ENCODE results near the gene ICE2. TPM values are rescaled to one million over a fixed set of nuclear protein-coding genes. Genes with fewer than 3 reads are reported as not detected.

ICE2 gene
- polyA plus RNA-seq, 1 of the 3 experiments (the other 2 are of a cell fraction), result 19.0 TPM

DNA sequence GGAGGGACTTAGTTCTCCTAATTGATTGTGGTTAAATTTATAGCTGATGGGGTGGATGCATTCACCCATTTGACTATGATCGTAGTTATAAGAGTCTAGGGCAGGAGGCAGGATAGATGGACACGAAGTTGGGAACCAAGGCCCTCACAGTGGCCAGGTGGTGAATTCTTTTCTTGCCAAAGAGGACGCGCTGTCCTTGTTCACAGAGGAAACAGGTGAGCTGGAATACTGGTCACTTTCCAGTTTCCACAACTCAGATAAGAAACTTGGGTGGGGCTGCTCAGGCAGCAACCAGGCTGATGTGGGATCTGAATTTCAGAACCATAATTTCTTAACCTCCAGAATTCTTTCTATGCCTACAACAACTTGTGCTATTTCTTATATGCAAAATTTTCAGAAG lies 34.0 kb upstream of the ICE2 start:
- TF ChIP-seq, protein P1, sequence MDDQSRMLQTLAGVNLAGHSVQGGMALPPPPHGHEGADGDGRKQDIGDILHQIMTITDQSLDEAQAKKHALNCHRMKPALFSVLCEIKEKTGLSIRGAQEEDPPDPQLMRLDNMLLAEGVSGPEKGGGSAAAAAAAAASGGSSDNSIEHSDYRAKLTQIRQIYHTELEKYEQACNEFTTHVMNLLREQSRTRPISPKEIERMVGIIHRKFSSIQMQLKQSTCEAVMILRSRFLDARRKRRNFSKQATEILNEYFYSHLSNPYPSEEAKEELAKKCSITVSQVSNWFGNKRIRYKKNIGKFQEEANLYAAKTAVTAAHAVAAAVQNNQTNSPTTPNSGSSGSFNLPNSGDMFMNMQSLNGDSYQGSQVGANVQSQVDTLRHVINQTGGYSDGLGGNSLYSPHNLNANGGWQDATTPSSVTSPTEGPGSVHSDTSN (IDR thresholded peaks at IDR 0.05), result no peak
- TF ChIP-seq EZH2phosphoT487 (IDR thresholded peaks at IDR 0.05; ENCODE audit: borderline replicate concordance, low read depth) (no peak), MEF2A (IDR thresholded peaks at IDR 0.05; ENCODE audit: borderline replicate concordance, low read depth) (no peak), NFIC (IDR thresholded peaks at IDR 0.05; ENCODE audit: borderline replicate concordance) (no peak), EP300 (IDR thresholded peaks at IDR 0.05; ENCODE audit: borderline replicate concordance in 1 of 2, low read depth in 1 of 2, low read length in 1 of 2) (no peak), NRF1 (IDR thresholded peaks at IDR 0.05; ENCODE audit: low read depth, low read length) (no peak), CHD2 (IDR thresholded peaks at IDR 0.05; ENCODE audit: low read length, partially characterized antibody) (no peak), ELF1 (IDR thresholded peaks at IDR 0.05) (no peak), SMC3 (IDR thresholded peaks at IDR 0.05; ENCODE audit: low read depth, low read length) (no peak)
- TF ChIP-seq, protein P2, sequence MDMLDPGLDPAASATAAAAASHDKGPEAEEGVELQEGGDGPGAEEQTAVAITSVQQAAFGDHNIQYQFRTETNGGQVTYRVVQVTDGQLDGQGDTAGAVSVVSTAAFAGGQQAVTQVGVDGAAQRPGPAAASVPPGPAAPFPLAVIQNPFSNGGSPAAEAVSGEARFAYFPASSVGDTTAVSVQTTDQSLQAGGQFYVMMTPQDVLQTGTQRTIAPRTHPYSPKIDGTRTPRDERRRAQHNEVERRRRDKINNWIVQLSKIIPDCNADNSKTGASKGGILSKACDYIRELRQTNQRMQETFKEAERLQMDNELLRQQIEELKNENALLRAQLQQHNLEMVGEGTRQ (IDR thresholded peaks at IDR 0.05; ENCODE audit: borderline replicate concordance, low read depth, low read length), result no peak

DNA sequence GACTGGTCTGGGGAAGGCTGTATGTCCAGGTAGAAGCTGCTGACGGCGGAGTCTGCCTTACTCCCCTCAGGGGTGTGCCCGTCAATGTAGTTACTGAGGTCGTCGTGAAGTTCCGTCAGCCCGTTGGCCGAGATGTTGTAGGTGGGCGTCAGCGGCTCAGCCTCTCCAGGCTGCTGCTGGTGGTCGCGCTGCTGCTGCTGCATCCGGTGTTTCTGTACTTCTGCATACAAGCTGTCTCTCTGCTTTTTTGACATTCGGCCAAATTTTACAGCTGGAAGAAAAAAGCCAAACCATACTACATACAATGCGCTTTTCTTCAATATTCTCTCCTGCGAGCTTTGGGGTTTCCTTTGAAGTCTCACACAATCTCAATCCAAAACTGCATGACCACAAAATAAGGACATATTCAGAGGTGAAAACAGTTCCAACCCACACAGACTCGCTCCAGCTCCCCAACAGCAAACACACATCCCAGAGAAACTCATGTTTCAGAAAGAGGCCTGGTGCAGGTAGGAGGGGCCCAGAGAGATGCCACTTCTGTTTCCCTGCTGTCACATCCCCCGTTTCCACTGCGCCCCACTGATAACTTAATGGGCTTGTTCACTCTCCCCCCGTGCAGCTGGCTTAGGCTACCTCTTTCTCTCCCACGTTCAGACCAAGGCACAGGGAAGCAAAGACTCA lies 32.5 kb upstream of the ICE2 start:
- 84% methylated on average over 19 of the region's 21 CpGs for WGBS (ENCODE audit: low lambda C conversion rate)
- Histone ChIP-seq H3K4me1 (ENCODE audit: control insufficient read depth in 1 of 2, insufficient read depth in 2 of 2, low read depth in 1 of 2, low read length in 1 of 2) (peaks cover 0 to 2% of the 10 kb centered on the region in 2 experiments; a peak in 1 of 4 replicates), H3K4me2 (no peak overlapping the region), H3K9me2 (no peaks in the 10 kb centered on the region), H3K9ac (no peak overlapping the region), H3K9me3 (no peaks in the 10 kb centered on the region), H4K20me1 (ENCODE audit: insufficient read depth) (no peaks in the 10 kb centered on the region), H3K27me3 (ENCODE audit: insufficient read depth) (no peaks in the 10 kb centered on the region), H2AFZ (ENCODE audit: low read depth) (no peak overlapping the region), H3F3A (replicated peaks; ENCODE audit: insufficient read depth) (peaks cover 4% of the 10 kb centered on the region), H3K27ac (ENCODE audit: low read depth in 2 of 2, low read length in 1 of 2) (no peak overlapping the region), H3K79me2 (ENCODE audit: insufficient read depth) (no peaks in the 10 kb centered on the region), H3K36me3 (replicated peaks in 1 of 2; ENCODE audit: control insufficient read depth in 1 of 2, insufficient read depth in 2 of 2, low read length in 1 of 2) (peaks cover 0 to 2% of the 10 kb centered on the region in 2 experiments), H3K4me3 (ENCODE audit: low read depth in 2 of 2, low read length in 1 of 2) (no peak overlapping the region)
- ChIA-PET POLR2A (no interaction called here), CTCF (interaction anchor here (0.9 to 10.8 kb wide), 5 partner anchors 10 to 1323 kb away, joined by 3 to 99 read pairs (median 3); no protein-coding TSS in a partner anchor)
- no peak for DNase-seq
- TF ChIP-seq NFIC (IDR thresholded peaks at IDR 0.05; ENCODE audit: borderline replicate concordance), result no peak

More for the DNA sequence above, 34.0 kb upstream of the ICE2 start:
- Histone ChIP-seq H3F3A (replicated peaks; ENCODE audit: insufficient read depth) (no peaks in the 10 kb centered on the region), H3K4me2 (no peak overlapping the region), H3K4me3 (ENCODE audit: low read depth in 2 of 2, low read length in 1 of 2) (no peak overlapping the region), H2AFZ (ENCODE audit: low read depth) (no peak overlapping the region), H3K79me2 (ENCODE audit: insufficient read depth) (no peaks in the 10 kb centered on the region), H3K36me3 (replicated peaks in 1 of 2; ENCODE audit: control insufficient read depth in 1 of 2, insufficient read depth in 2 of 2, low read length in 1 of 2) (peaks cover 0 to 2% of the 10 kb centered on the region in 2 experiments), H3K4me1 (ENCODE audit: control insufficient read depth in 1 of 2, insufficient read depth in 2 of 2, low read depth in 1 of 2, low read length in 1 of 2) (peaks cover 0 to 2% of the 10 kb centered on the region in 2 experiments; a peak in 1 of 4 replicates), H3K9ac (no peak overlapping the region), H3K9me3 (no peaks in the 10 kb centered on the region), H3K27me3 (ENCODE audit: insufficient read depth) (no peaks in the 10 kb centered on the region), H4K20me1 (ENCODE audit: insufficient read depth) (no peaks in the 10 kb centered on the region), H3K9me2 (no peaks in the 10 kb centered on the region), H3K27ac (ENCODE audit: low read depth in 2 of 2, low read length in 1 of 2) (no peak overlapping the region)
- WGBS (ENCODE audit: low lambda C conversion rate), result 89% methylated on average over 4 of the region's 4 CpGs
- no peak for DNase-seq
- POLR2A ChIA-PET, result no interaction called here
- CTCF ChIA-PET, result interaction anchor here (0.8 to 10.8 kb wide), 4 partner anchors 9 to 1108 kb away, joined by 3 to 99 read pairs (median 4); no protein-coding TSS in a partner anchor
